Measurements from ENCODE around the gene TRIM72.

DNA sequence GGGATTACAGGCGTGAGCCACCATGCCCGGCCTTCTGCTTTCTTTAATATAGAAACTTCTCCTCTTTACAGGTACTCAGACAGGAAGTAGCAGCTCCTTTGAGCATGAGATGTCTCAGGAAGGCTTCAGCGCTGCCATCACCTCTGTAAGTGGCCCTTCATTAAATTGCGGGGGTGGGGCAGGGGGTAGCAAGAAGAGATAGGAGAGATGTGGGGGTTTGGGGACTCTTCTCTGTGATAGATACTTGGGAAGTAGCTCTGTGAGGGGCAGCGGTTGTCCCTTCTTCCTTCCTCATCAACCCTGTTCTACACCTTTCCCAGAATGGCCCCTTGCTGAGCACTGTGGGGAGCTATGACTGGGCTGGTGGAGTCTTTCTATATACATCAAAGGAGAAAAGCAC lies 62.7 kb downstream of the TRIM72 start:
- no peak for TF ChIP-seq EZH2 (IDR thresholded peaks at IDR 0.05)
- TF ChIP-seq, protein P1, sequence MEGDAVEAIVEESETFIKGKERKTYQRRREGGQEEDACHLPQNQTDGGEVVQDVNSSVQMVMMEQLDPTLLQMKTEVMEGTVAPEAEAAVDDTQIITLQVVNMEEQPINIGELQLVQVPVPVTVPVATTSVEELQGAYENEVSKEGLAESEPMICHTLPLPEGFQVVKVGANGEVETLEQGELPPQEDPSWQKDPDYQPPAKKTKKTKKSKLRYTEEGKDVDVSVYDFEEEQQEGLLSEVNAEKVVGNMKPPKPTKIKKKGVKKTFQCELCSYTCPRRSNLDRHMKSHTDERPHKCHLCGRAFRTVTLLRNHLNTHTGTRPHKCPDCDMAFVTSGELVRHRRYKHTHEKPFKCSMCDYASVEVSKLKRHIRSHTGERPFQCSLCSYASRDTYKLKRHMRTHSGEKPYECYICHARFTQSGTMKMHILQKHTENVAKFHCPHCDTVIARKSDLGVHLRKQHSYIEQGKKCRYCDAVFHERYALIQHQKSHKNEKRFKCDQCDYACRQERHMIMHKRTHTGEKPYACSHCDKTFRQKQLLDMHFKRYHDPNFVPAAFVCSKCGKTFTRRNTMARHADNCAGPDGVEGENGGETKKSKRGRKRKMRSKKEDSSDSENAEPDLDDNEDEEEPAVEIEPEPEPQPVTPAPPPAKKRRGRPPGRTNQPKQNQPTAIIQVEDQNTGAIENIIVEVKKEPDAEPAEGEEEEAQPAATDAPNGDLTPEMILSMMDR (IDR thresholded peaks at IDR 0.05), result no peak
